B cell (primary cell): ENCODE results near the gene ASIC3.

Experiments used
- CTCF ChIP-seq: fragments of 200-600 bp; IDR thresholded peaks from one replicate; pipeline ENCODE4 v1.8.0; 2022; ENCODE audit warnings: antibody characterized with exemption, mild to moderate bottlenecking
- EZH2 ChIP-seq: IDR thresholded peaks from 2 replicates; pipeline ENCODE4 v1.6.1; 2012; ENCODE audit warnings: borderline replicate concordance, low read depth, mild to moderate bottlenecking, moderate library complexity, low read length; ENCODE audit not compliant: insufficient read depth, poor library complexity, severe bottlenecking

GRCh38 chr7:151017370-151017952 is 30.9 kb upstream of the ASIC3 start:
- TF ChIP-seq CTCF (no peak), EZH2 (no peak)
